IPS-NIHi11 (cell line): Measurements from ENCODE around the gene S100A1.
"Not testable (repeated sequence)": the region's sequence is repeated elsewhere in the genome, so short reads cannot be mapped to it uniquely, and the experiment has no call there.

ENCODE experiments used
- DNase-seq: peaks from one replicate; pipeline ENCODE4 v3.0.0; 2012; ENCODE audit warnings: mixed read lengths, low spot score

S100A1 gene

GRCh38 chr1:153631047-153632022 is 3.1 kb downstream of the S100A1 start:
- no peak for DNase-seq

DNA sequence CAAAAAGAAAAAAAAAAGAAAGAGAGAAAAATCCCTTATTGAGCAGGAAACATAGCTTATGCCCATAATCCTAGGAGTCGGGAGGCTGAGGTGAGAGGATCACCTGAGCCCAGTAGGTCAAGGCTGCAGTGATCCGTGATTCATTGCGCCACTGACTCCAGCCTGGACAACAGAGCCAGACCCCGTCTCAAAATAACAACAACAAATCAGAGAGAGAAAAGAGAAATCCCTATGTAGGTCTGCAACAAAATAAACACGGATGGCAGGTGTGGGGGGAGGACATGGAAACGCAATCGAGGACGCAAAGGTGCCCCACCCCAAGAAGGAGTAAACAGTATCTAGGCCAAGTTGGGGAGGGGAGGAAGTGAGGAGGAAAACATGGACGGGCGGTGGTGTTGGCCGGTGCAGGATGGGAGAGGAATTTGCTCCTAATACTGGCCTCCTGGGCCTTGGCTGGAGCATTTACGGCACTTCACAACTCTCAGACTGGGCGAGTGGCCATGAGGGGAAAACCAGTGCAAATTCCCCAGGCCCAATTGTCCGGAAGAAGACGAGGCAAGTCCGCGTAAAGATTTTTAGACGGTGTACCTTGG is 5.0 kb downstream of the S100A1 start:
- DNase-seq = no peak

GRCh38 chr1:153633754-153634665 is 5.8 kb downstream of the S100A1 start, which contains the start of gene CHTOP:
CHTOP (plus strand) TSS chr1:153634066; CDS start chr1:153636589, 2,523 bp downstream.
- peak; percentile 95 for DNase-seq

- DNase-seq = no peak
Measured at GRCh38 chr1:153635872-153636271, 7.6 kb downstream of the S100A1 start.

- no peak for DNase-seq
Measured at GRCh38 chr1:153636312-153636711, 8.1 kb downstream of the S100A1 start.

DNA sequence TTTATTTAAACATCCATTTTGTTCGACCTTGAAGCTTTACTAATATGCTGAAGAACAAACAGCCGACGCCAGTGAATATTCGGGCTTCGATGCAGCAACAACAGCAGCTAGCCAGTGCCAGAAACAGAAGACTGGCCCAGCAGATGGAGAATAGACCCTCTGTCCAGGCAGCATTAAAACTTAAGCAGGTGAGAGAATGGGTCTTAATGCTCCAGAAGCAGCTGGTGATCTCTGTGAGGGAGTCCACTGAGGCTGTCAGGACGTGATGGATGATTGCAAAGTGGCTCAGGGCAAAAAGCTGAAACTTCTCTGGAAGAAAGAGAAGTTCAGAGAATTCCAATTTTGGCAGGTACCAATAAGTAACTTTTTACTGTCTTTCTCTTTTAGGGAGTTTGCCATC is 10.0 kb downstream of the S100A1 start:
- no peak for DNase-seq

DNA sequence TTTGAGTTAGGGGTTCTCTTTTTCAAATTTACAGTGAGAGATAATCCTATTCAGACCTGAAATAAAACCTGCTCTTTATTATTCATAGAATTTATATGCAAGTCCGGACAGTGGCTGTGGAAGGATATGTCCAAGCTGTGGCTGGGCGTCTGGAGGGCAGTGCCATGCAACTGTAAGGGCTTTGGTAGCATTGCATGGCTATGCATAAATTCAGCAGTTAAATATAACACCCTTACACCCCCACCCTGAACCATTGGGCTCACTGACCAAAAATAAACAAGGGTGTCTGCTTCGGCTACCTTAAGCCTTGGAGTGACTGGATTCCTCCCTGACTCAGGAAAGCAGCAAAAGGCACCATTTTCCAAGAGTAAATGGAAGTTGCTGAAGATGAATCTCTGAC is 11.0 kb downstream of the S100A1 start:
- DNase-seq = no peak

DNA sequence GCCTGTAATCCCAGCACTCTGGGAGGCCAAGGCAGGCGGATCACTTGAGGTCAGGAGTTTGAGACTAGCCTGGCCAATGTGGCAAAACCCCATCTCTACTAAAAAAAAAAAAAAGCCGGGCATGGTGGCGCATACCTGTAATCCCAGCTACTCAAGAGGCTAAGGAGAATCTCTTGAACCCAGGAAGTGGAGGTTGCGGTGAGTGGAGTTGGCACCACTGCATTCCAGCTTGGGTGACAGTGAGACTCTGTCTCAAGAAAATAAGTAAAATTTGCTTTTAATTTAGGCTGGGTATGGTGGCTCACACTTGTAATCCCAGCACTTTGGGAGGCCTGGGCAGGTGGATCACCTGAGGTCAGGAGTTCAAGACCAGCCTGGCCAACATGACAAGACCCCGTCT is 12.0 kb downstream of the S100A1 start:
- DNase-seq = not testable (repeated sequence)

DNA sequence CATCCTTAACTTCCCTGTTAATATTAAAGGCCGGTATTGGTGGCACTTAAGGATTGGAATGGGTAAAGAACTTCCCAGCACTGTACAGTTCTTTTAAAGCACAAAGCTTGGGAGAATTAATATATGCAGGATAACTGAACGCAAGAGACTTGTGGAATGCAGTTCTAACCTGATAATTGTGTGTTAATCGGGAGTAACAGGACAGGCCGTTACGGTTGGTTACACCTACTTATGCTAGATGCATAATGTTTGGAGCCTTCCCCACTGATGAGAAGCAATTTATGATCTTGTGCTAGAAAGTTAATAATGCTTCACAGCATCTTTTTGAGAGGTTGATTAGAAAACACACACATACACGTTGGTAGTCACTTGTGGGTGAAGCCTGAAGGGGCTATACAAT is 12.6 kb downstream of the S100A1 start:
- no peak for DNase-seq

GRCh38 chr1:153642161-153642560 is 13.9 kb downstream of the S100A1 start:
- DNase-seq = no peak

GRCh38 chr1:153643100-153643499 is 14.9 kb downstream of the S100A1 start:
- no peak for DNase-seq

- no peak for DNase-seq
Measured at GRCh38 chr1:153643816-153644215, 15.6 kb downstream of the S100A1 start.

GRCh38 chr1:153646672-153647345 is 18.6 kb downstream of the S100A1 start:
- no peak for DNase-seq

DNA sequence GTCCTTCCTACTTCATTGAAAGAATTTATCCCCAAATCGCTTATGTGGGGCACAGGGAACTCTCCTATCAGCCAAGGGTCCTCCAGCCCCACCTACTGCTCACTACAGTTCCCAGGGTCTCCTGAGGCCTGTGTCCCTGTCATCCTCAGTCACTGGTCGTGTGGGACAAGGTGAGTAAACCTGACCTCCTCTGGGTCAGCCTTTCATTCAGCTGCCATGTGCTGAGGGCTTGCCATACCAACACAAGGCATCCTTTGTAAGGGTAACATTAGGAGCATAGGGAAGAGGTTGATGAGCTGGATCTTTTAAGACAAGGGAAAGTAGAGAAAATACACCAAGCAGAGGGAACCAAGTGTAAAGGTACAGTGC is 19.1 kb downstream of the S100A1 start:
- no peak for DNase-seq

DNA sequence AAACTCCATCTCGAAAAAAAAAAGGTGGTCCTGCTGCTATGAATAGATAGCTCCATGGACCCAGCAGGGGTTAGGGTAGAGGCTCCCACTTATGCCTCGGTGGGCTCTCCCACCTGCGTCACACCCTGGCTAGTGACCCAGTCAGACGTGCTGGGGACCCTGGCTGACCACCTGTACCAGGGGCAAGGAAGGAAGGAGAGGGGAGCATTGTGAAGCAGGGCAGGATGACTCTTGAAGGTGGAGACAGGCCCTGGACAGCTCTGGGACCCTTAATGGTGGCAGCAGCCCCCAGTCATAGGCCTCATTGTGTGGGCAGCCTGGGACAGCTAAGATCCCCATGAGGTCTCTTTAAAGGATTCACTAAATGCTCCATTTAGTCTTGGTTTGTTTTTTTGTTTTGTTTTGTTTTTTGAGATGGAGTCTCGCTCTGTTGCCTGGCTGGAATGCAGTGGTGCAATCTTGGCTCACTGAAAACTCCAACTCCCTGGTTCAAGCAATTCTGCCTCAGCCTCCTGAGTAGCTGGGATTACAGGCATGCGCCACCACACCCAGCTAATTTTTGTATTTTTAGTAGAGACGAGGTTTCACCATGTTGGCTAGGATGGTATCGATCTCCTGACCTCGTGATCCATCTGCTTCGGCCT is 19.9 kb downstream of the S100A1 start:
- DNase-seq = no peak

- no peak for DNase-seq
Measured at GRCh38 chr1:153649137-153649862, 21.1 kb downstream of the S100A1 start.

- DNase-seq = no peak
Measured at GRCh38 chr1:153649863-153650235, 21.6 kb downstream of the S100A1 start.

DNA sequence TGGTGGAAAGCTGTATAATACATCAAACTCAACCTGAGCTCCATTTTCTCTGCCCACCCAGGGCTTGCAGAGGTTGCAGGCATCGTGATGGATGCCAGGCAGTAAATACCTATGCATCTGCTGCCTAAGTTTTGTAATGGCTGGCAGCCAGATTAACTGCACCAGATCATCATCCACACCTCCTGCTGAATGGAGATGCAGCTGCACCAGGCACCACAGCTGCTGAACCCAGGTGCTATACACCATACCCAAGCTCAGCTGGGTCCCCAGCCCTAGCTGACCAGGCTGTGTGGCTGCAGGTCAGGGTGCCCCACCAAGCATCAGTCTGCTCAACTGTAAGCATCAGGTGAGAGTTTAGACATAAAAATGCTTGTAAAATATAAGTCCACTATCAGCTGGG is 23.5 kb downstream of the S100A1 start:
- DNase-seq = no peak

DNA sequence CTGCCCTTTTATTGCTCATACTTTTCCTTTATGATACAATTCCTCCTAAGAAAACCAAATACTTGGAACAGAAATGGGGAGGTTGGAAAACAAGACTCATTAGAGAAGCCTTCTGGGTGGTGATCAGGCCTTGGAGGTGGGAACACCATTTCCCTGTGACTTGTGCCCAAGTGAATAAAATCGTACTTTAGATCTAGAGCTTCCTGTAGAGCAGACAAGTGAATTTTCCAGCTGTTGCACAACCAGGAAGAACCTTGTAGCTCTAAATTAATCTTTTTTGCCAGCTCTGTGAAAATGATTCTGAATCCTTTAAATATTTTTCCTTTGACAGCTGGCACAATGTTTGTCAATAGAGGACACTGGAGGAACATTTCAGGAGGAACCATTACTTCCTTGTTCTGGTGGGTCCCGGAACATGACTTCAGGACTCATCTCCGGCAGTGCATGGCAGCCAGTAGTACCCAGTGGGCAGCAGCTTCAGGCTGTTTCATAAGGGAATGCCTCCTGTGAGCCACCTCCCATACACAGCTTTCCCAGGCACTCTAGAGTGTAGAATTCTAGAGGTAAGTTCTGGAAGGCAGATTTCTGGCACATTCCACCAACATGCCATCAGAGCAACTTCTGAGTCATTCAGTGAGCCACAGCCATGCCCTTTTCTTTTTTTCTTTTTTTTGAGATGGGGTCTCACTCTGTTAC is 24.7 kb downstream of the S100A1 start:
- no peak for DNase-seq

DNA sequence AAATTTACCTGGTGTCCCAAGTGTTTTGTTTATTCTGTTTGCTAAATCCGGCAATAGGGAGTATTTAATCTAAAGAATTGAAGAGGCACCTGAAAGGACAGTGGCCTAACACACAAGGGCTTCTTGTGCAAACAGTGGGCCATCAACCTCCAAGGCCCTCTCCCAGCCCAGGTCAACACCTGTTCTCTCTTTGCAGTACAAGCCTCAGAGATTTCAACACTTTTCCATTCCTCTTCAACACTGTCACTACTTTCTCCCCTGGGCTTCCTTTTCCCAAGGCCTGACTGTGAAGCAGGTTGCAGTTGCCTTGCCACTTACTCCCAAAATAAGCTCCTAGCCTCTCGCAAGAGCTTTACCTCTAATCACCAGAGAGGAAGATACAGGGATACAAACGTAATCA is 27.1 kb downstream of the S100A1 start:
- DNase-seq = no peak
